Left colon (tissue), 2 donors: ENCODE measurements around the gene CD7. TPM values are rescaled to one million over a fixed set of nuclear protein-coding genes. Genes with fewer than 3 reads are reported as not detected.
"Not testable (repeated sequence)": the region's sequence is repeated elsewhere in the genome, so short reads cannot be mapped to it uniquely, and the experiment has no call there.

Experiments used
- ATAC-seq: fragments of 200-7000 bp; cut with Tn5 transposase; one replicate; pipeline ENCODE4 v1.9.1; 2020; ENCODE audit warnings: mild to moderate bottlenecking, moderate library complexity
- DNase-seq, 2 donors: peaks; one replicate each; pipeline ENCODE4 v3.0.0-alpha.2; 2020
- intact Hi-C, 2 donors: fragments of 100-400 bp; cut with DNase I in 1 of 2; cut with micrococcal nuclease in 1 of 2; formaldehyde crosslinking; loops; one replicate each; pipeline versions ENCODE4 v1.11.2 to v1.14.0; 2022; cut with DNase I, micrococcal nuclease
- long read RNA-seq: library from polyadenylated mRNA; unstranded; transcript quantifications from one replicate; pipeline ENCODE4 v2.0.0, GENCODE V29; 2021
- total RNA-seq, 2 donors: library from RNA; stranded (reverse); fragmentation: NEBNext Ultra II Directional; extraction: Animal tissue kit (Norgen Biotek cat#: 25700); gene quantifications; one replicate each; pipeline ENCODE4 v1.2.1, GENCODE V29; 2021
- donor health status: DM: no; HTN: no; CAD: no.
- donor health status: DM: yes; HTN: yes; CAD: no.

CD7 gene
- total RNA-seq, result 10 to 100 TPM in 1 of 2 donors, 1 to 10 TPM in 1; 5.2 to 10.0 TPM
- long read RNA-seq, result 0 reads

DNA sequence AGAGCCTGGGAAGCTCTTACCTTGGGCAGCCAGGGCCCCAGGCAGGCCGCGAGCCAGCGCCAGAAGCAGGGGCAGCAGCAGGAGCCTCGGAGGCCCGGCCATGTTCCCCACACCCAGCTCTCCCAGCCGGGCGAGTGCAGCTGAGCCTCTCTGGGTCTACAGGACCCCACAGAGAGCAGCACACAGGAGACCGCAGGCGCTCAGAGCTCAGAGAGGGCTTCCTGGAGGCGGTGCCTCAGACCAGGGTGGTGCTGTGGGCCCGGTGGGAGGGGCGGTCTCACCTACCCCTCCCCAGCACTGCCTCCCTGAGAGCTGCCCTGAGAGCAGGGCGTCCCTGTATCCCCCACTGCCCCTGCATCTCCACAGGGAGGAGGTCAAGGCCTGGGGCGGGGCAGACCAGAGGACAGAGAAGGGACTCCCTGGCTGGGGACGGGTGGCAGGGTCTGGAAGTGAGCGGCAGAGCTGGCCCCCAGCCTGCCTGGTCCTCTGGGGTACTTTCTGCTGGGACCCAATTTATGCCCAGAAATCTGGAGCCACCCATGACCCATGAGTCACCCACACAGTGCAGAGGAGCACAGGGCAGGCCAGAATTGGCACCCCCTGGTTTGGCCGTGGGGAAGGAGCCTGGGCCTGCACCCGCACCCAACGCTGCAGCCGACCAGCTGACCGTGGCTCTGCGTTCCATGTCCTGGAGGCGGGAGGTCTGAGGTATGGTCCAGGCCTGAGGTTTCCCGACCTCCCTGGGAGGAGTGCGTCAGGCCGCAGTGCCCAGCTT is at the start of gene CD7:
Gene CD7, minus strand, starts transcription at position 215 of the 775 bp plus-strand sequence. Its CDS starts 113 bp downstream, at position 102.
- DNase-seq, result no peak
- no peak for ATAC-seq
- intact Hi-C loops, result loop anchor here in 1 of 2 donors (10.0 kb wide), 1 partner anchor 63 kb away; no protein-coding TSS in a partner anchor

DNA sequence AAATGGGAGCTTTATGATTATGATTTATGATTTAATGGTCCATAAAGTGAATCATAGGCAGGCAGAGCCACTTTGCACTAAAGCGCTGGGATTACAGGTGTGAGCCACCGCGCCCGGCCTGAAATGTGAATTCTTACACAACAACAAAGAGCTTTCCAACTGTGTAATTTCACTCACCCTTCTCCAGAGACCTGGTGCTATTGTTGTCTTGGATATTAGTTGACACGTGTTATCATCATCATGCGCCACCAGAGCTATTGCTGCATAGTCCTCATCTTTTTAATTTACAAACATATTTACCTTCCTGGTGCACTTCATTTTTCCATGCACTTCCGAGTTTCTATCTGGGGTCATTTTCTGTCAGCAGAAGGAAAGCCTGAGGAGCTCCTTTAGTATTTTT is 49.3 kb upstream of the CD7 start:
- DNase-seq (peak in 1 of 2 donors; percentile 65), ATAC-seq (peak; percentile 93)
- intact Hi-C loops, result no loop called here

DNA sequence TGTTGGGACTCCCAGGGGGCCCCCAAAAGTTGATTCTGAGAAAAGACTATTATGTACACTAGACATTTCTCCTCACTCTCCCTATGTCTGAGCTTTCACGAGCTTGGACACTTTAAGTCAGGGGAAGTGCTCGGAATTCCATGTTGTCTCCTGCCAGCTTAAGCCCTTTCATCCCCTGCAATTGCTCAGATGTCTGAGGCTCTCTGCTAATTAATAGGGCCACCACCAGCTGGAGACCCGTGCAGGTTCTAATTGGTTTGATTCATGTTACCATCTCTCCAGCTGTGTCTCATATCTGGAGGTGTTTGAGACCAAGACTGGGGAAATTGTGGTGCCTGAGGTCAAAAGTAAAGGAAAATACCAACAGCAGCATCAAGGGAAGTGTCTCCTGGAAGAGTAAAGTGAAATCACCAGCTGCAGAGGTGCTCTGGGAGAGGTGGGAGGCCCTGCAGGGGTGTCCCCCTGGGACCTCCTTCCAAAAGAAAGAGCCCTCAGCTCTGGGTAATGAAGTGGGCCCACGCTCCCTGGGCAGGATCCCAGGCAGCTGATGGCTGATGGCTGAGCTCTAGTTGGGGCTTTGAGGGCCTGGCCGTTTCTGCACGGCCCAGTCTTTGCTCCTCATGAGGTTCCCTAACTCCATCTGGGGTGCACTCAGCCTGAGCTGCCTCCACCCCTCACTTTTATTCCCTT is 48.3 kb upstream of the CD7 start:
- DNase-seq (no peak), ATAC-seq (no peak)
- intact Hi-C loops, result no loop called here

DNA sequence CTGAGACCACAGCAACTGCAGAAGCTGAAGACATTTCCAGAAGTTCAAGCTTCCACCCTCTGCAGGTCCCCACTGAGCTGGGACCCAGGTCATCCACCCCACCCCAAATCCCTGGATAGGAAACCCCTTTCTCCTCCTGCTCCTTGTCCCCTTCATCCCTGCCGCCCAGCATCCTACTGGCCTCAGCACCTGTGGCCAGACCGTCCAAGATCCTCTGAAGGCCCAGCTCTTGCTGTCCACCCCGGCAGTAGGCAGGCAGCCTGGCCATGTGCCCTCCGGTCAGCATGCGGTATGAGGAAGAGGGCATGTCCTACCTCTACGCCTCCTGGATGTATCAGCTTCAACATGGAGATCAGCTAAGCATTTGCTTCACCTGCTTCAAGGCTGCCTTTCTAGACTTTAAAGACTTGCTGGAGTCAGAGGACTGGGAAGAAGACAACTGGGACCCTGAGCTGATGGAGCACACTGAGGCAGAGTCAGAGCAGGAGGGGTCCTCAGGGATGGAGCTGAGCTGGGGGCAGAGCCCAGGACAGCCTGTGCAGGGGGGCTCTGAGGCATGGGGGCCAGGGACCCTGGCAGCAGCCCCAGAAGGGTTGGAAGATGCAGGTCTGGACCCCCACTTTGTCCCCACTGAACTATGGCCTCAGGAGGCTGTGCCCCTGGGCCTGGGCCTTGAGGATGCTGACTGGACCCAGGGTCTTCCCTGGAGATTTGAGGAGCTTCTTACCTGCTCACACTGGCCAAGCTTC is 44.7 kb upstream of the CD7 start:
- no peak for DNase-seq
- ATAC-seq, result no peak
- intact Hi-C loops, result no loop called here

DNA sequence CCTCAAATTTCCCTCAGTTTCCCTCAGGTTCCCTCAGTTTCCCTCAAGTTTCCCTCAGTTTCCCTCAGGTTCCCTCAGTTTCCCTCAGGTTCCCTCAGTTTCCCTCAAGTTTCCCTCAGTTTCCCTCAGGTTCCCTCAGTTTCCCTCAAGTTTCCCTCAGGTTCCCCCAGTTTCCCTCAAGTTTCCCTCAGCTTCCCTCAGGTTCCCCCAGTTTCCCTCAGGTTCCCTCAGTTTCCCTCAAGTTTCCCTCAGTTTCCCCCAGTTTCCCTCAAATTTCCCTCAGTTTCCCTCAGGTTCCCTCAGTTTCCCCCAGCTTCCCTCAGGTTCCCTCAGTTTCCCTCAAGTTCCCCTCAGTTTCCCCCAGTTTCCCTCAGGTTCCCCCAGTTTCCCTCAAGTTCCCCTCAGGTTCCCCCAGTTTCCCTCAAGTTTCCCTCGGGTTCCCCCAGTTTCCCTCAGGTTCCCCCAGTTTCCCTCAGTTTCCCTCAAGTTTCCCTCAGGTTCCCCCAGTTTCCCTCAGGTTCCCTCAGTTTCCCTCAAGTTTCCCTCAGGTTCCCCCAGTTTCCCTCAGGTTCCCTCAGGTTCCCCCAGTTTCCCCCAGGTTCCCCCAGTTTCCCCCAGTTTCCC is 42.2 kb upstream of the CD7 start:
- ATAC-seq, DNase-seq: not testable (repeated sequence)
- intact Hi-C loops, result loop anchor here (5.0 to 10.0 kb wide), 3 partner anchors 53 to 415 kb away; no protein-coding TSS in a partner anchor

DNA sequence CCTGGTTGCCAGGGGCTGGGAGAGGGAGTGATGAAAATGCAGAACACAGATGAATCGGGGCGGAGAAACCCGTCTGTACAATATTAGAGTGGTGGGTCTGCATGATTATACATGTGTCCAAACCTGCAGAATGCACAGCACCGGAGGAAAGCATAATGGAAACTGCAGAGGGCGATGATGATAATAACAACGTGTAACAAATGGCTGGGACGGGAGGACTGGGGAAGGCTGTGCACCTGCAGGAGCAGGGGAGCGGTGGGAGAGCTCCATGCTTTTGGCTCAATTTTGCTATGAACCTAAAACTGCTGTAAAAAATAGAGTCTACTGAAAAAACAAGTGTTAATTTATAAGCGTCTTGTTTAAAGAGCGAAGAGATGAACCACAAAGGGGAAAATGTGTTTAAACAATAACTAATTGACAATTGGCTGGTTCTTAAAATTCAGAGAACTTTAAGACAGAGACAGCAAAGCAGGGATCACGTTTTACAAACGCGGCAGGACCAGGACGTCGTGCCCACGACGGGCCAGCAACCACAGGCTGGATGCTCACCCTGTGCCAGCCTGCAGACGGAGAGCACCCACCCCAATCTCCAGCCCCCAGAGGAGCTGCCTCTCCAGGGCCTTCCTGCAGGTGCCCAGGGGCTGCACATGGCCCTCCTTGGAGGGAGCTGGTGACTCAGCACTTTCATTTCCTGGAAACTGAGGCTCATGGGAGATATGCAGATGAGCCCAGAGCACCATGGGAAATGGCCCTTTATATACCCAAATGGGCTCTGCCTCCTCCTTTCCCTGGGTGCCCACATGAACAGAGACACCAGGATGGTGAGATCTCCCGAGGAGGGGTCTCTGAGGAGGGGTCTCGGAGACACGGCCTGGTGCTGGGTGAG is 41.3 kb upstream of the CD7 start, which contains the start of gene TEX19:
Gene TEX19, plus strand, starts transcription at position 783 of the 886 bp plus-strand sequence. CDS start 2,904 bp downstream, outside the sequence.
- DNase-seq (no peak), ATAC-seq (no peak)
- intact Hi-C loops, result loop anchor here (5.0 to 10.0 kb wide), 3 partner anchors 54 to 416 kb away; no protein-coding TSS in a partner anchor

DNA sequence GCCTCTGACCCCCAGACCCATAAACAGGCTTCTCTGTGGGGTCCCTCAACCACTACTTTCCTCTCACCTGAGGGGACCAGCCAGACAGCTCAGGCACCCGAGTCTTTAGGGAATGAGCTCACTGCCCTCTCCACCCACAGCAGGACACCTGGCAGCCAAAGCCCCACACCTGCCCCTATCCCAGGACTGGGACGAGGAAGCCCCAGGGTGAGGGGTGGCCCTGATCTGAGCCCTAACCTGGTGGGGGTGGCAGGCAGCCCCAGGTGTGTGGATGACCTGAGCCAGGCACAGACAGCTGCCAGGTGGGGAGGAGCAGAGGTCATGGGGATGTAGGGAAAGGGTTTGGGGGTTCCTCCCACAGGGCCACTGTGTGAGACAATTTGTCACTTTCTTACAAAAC is 40.0 kb upstream of the CD7 start:
- no peak for ATAC-seq
- intact Hi-C loops, result loop anchor here (5.0 to 10.0 kb wide), 3 partner anchors 55 to 417 kb away; no protein-coding TSS in a partner anchor

DNA sequence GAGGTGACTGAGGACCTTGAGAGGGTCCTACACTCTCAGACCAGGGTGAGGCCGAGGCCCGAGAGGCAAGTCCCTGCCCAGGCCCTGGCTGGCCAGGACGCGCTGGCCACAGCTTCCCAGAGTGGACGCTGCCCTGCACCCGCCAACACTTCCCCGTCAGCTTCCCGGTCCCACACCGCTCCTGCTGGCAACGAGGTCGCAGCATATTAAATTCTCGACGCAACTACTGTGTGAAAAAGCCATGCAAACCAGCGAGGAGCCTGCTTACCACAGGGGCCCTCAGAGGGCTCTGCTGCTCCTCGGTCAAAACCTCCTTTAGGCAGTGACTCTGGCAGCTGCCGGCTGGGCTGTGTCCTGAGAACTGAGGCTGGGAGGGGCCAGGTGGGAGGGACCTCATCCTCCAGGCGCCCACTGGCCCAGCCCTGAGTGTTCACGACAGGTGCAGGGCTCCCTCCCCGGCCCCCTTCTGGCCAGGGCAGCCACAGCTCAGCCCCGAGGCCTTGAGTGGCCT is 39.5 kb upstream of the CD7 start:
- peak in 1 of 2 donors; percentile 43 for DNase-seq
- ATAC-seq, result peak; percentile 72
- intact Hi-C loops, result loop anchor here (5.0 to 10.0 kb wide), 3 partner anchors 55 to 418 kb away; no protein-coding TSS in a partner anchor

More for the DNA sequence above, 40.0 kb upstream of the CD7 start:
- no peak for DNase-seq

DNA sequence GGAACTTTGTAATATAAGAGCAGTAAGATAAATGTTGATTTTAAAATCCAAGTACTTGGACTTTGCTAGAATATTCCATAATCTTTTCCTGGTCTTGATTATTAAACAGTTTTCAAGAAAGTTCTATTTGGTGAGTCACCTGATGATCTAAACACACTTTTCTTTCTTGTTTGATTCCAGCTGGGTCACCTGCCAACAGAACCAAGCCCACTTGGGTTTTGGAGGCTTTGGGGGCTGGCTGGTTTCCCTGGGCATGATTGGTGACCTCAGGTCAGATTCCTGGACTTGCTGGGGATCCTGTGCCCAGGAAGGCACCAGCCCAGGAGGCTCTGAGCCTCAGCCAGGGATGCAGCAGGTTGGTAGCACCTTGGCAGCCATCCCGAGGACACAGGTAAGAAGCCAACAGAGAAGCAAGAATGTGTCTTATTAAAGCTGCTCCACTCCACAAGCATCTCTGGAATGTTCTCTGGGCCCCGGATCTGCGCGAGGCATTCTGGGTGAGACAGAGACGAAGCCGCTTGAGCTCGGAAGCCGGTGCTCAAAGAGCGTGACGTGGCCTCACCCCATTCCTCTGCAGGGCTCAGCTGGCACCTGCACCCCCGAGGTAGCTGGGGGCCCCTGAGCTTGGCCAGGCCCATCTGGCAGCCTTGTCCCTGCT is 38.5 kb upstream of the CD7 start:
- ATAC-seq, result no peak
- no peak for DNase-seq
- intact Hi-C loops, result loop anchor here (5.0 to 10.0 kb wide), 3 partner anchors 56 to 419 kb away; no protein-coding TSS in a partner anchor

DNA sequence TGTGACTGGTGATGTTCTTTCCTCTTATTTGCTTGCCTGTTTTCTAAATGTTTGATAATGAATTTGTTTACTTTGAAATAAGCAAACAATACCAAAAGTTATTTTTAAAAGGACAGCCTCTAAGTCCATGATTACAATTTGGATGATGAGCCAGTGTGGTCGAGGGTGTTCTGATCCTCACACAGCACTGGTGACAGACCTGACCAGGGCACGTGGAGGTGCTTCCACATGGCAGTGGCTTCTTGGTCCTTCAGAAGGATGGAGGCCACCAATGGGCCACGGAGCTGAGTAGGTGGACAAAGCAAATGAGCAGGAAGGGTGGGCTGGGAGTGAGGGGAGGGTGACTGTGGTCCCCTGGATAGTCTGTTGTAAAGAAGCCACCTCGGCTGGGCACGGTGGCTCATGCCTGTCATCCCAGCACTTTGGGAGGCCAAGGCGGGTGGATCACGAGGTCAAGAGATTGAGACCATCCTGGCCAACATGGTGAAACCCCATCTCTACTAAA is 37.4 kb upstream of the CD7 start:
- ATAC-seq (no peak), DNase-seq (no peak)
- intact Hi-C loops, result loop anchor here (5.0 to 10.0 kb wide), 3 partner anchors 57 to 420 kb away; no protein-coding TSS in a partner anchor

DNA sequence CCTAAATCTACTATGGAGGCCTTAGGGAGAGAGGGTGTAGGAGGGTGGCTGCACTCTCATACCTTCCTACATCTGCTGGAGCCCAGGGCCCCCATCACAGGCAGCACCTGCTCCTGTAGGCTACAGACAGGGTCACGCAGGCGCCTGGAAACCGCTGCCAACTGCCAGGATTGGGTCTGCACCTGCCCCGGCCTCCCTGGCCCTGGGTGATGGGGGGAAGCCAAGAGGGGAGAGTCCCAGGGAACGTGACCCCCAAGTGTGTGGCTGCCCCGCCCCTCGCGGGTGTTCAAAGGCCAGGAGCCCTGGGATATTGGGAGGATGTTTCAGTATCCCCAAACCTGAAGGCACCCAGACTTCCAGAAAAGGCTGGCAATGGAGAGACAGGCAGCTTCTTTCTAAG is 36.1 kb upstream of the CD7 start:
- DNase-seq (no peak), ATAC-seq (no peak)
- intact Hi-C loops, result loop anchor here (5.0 to 10.0 kb wide), 3 partner anchors 59 to 421 kb away; no protein-coding TSS in a partner anchor

DNA sequence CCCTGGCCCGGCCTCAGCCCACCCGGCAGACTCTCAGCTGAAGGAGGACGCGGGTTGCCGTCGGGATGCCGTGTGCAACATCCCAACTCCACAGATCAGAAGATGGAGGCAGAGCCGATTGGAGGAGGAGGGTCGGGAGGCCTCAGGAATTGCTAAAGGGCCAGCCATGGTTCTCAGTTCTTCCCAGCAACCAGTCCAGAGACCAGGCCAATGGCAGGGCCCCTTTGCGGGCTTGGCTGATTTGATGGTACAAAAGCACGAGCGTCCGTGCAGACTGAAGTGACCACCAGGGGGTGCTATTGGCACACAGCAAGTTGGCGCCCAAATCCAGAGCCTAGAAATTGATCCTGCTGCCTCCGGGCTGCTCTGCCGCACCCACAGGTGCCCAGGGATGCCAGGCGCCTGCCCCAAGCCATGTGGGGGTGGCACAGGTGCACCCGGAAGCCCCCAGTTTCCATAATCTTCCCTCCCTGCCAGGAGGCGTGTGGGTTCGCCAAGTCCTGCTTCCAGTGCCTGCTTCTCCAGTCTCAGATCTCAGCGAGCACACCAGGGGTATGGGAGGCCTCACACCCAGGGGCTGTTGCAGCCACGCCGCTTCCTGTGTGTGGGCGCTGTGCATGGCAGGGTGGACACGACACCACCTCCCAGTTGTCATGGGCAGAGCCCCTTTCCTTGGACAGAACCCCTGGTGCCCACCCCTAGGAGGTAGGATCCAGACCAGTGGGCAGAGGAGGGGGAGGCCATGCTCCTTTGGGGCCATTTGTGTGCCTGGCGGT is 34.5 kb upstream of the CD7 start:
- ATAC-seq, result peak; percentile 83
- peak; percentile 75 to 91 for DNase-seq
- intact Hi-C loops, result loop anchor here (5.0 to 10.0 kb wide), 3 partner anchors 60 to 423 kb away; no protein-coding TSS in a partner anchor

DNA sequence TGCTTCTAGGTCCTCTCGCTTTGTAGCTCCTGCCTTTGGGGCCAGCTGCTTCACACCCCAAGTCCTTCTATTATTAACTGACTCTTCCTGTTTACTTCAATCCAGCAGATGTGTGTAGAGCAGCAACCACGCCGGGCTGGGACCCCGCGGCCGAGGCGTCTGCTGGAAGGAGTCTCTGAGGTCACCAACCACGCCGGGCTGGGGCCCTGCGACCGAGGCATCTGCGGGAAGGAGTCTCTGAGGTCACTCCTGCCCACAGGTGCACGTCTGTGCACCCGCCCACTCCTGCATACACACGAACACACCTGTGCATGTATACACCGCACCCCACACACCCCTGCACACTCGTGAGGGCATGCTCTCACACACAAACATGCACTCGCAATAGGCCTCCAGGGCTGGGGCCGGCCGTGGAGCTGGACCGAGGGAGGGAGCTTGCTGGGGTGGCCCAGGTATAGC is 33.9 kb upstream of the CD7 start:
- DNase-seq, result no peak
- intact Hi-C loops, result loop anchor here (5.0 to 10.0 kb wide), 3 partner anchors 61 to 424 kb away; no protein-coding TSS in a partner anchor
- peak; percentile 9 for ATAC-seq

DNA sequence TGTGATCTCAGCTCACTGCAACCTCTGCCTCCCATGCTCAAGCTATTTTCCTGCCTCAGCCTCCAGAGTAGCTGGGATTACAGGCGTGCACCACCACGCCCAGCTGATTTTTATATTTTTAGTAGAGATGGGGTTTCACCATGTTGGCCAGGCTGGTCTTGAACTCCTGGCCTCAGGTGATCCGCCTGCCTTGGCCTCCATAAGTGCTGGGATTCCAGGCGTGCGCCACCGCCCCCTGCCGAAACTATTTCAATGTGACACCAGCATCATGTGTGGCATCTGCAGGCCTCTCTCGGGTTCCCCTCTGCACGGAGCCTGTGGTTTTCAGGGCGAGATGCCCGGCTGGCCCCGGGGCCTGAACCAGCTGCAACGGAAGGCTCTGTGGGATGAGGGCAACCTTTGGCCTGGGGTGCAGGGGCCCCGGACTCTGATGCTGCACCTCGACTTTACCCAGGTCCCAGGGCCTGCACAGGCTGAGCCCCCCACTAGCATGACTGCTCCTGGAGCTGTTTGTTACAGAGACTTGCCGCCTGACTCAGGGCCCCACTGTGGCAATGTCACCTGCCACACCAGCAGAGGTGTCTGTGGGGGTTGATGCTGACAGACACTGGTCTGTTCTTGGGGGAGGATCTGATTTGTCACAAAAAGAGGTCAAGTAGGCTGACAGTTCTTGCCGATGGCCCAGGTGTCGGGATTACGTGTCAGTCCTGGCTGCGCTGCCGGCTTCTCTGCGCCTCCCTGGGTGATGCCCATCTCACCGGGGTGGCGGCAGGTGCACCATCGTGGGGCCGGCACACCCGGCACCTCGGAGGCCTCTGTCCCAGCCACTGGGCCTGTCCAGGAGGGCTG is 33.0 kb upstream of the CD7 start:
- intact Hi-C loops, result loop anchor here (5.0 to 10.0 kb wide), 3 partner anchors 62 to 424 kb away; no protein-coding TSS in a partner anchor
- ATAC-seq (no peak), DNase-seq (peak in 1 of 2 donors; percentile 57)
